GM23338 (cell line): ENCODE data around the gene PPP4R3C. TPM values are rescaled to one million over a fixed set of nuclear protein-coding genes. Genes with fewer than 3 reads are reported as not detected.
"Not testable (repeated sequence)": the region's sequence is repeated elsewhere in the genome, so short reads cannot be mapped to it uniquely, and the experiment has no call there.

ENCODE experiments used
- ATAC-seq: fragments of 200-7000 bp; cut with Tn5 transposase; 3 replicates; pipeline ENCODE4 v1.9.1; 2020
- DNase-seq: peaks from one replicate; pipeline ENCODE4 v3.0.0-alpha.2; 2015; ENCODE audit warnings: low spot score
- H2AFZ ChIP-seq: fragments of 200-600 bp; sonication (generic); 2 replicates; pipeline ENCODE4 v1.8.0; 2016; ENCODE audit warnings: antibody characterized with exemption, mild to moderate bottlenecking, moderate library complexity
- H3F3A ChIP-seq: fragments of 200-600 bp; sonication (generic); replicated peaks from 2 replicates; pipeline ENCODE4 v1.8.0; 2017; ENCODE audit warnings: antibody characterized with exemption, mixed run types, low read depth
- H3K27ac ChIP-seq: fragments of 200-600 bp; sonication (generic); 2 replicates; pipeline ENCODE4 v1.6.1; 2016; ENCODE audit warnings: low read depth
- H3K27me3 ChIP-seq: fragments of 200-600 bp; sonication (generic); 2 replicates; pipeline ENCODE4 v1.8.0; 2016; ENCODE audit warnings: mild to moderate bottlenecking, mixed run types, moderate library complexity; ENCODE audit not compliant: insufficient read depth
- H3K36me3 ChIP-seq: fragments of 200-600 bp; sonication (generic); 2 replicates; pipeline ENCODE4 v1.8.0; 2016; ENCODE audit warnings: mild to moderate bottlenecking; ENCODE audit not compliant: insufficient read depth
- H3K4me1 ChIP-seq: fragments of 200-600 bp; sonication (generic); 2 replicates; pipeline ENCODE4 v1.8.0; 2016; ENCODE audit warnings: mild to moderate bottlenecking, moderate library complexity; ENCODE audit not compliant: insufficient read depth
- H3K4me2 ChIP-seq: fragments of 200-600 bp; sonication (generic); 2 replicates; pipeline ENCODE4 v1.7.1; 2017; ENCODE audit warnings: mixed run types
- H3K4me3 ChIP-seq: fragments of 200-600 bp; sonication (generic); 2 replicates; pipeline ENCODE4 v1.6.1; 2016; ENCODE audit warnings: mixed run types
- H3K79me2 ChIP-seq: fragments of 200-600 bp; sonication (generic); replicated peaks from 2 replicates; pipeline ENCODE4 v1.8.0; 2017; ENCODE audit warnings: mild to moderate bottlenecking; ENCODE audit not compliant: insufficient read depth
- H3K9me2 ChIP-seq: fragments of 200-600 bp; sonication (generic); 2 replicates; pipeline ENCODE4 v1.8.0; 2017; ENCODE audit not compliant: insufficient read depth
- H4K20me1 ChIP-seq: fragments of 200-600 bp; sonication (generic); replicated peaks from 2 replicates; pipeline ENCODE4 v1.8.0; 2017; ENCODE audit warnings: mild to moderate bottlenecking; ENCODE audit not compliant: insufficient read depth
- H3K27ac Mint-ChIP-seq: 2 replicates; pipeline ENCODE4 v1.8.0; 2020; ENCODE audit warnings: inconsistent platforms, mild to moderate bottlenecking, moderate library complexity, mixed read lengths
- H3K27me3 Mint-ChIP-seq: 3 replicates; pipeline ENCODE4 v1.8.0; 2022; ENCODE audit warnings: low read depth, mild to moderate bottlenecking, moderate library complexity, mixed read lengths, inconsistent platforms; ENCODE audit not compliant: insufficient read depth, poor library complexity
- H3K36me3 Mint-ChIP-seq: 3 replicates; pipeline ENCODE4 v1.8.0; 2021; ENCODE audit warnings: low read depth, mild to moderate bottlenecking, inconsistent platforms, moderate library complexity, mixed read lengths
- H3K4me1 Mint-ChIP-seq: 3 replicates; pipeline ENCODE4 v1.8.0; 2020; ENCODE audit warnings: mild to moderate bottlenecking, inconsistent platforms, mixed read lengths
- H3K4me3 Mint-ChIP-seq: 3 replicates; pipeline ENCODE4 v1.8.0; 2021; ENCODE audit warnings: moderate library complexity, mild to moderate bottlenecking, inconsistent platforms, mixed read lengths
- H3K9me3 Mint-ChIP-seq: 3 replicates; pipeline ENCODE4 v1.8.0; 2020; ENCODE audit warnings: moderate library complexity, mild to moderate bottlenecking, inconsistent platforms, mixed read lengths
- EZH2 ChIP-seq: fragments of 200-600 bp; sonication (generic); IDR thresholded peaks from one replicate; pipeline ENCODE4 v1.8.0; 2017; ENCODE audit warnings: antibody characterized with exemption, mild to moderate bottlenecking, low read depth; ENCODE audit not compliant: unreplicated experiment
- NANOG ChIP-seq: IDR thresholded peaks from 2 replicates; pipeline ENCODE4 v1.6.1; 2016; ENCODE audit warnings: antibody characterized with exemption, borderline replicate concordance
- ZNF114 ChIP-seq: fragments of 250-450 bp; sonication (Bioruptor Pico); IDR thresholded peaks from 2 replicates; pipeline ENCODE4 v1.5.0; 2020; ENCODE audit warnings: mild to moderate bottlenecking, moderate library complexity
- polyA plus RNA-seq: library from polyadenylated mRNA; unstranded; fragments of >200 nt; fragmentation: Nextera tagmentation; extraction: Ambion mirVana; gene quantifications from 2 replicates; pipeline ENCODE4 v1.2.1, GENCODE V29; 2016
- total RNA-seq: library from RNA; depleted of rRNA; stranded (reverse); fragments of >200 nt; shearing (Covaris generic); gene quantifications from 2 replicates; pipeline ENCODE4 v1.2.3, GENCODE V29; 2014
- TF ChIP-seq, protein P1 (sequence below): IDR thresholded peaks from 2 replicates; pipeline ENCODE4 v1.6.1; 2016; ENCODE audit warnings: antibody characterized with exemption
- TF ChIP-seq, protein P2 (sequence below): fragments of 250-450 bp; sonication (Bioruptor Pico); IDR thresholded peaks from 2 replicates; pipeline ENCODE4 v1.5.0; 2020; ENCODE audit warnings: mild to moderate bottlenecking, moderate library complexity

The PPP4R3C gene
- total and polyA plus RNA-seq, 2 experiments from 2014 or later, result not detected

DNA sequence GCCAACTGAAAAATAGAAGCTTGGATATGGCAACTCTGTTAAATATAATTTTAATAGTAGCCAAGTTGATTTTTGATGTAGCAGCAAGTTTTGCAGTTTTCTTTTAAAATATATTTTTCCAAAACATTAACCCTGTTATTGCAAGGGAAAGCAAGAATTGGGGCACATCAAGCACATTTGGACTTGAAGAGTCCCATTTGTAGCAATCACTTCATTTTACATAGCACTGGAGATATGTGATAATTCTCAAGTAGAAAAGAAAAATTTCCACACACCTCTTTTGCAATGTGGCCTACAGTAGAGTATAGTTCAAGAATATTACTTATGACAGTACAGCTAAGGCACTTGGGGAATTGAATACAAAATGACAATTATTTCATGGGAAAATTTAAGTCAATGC, 1.9 kb upstream of the PPP4R3C start (continued):
- TF ChIP-seq, protein P1, sequence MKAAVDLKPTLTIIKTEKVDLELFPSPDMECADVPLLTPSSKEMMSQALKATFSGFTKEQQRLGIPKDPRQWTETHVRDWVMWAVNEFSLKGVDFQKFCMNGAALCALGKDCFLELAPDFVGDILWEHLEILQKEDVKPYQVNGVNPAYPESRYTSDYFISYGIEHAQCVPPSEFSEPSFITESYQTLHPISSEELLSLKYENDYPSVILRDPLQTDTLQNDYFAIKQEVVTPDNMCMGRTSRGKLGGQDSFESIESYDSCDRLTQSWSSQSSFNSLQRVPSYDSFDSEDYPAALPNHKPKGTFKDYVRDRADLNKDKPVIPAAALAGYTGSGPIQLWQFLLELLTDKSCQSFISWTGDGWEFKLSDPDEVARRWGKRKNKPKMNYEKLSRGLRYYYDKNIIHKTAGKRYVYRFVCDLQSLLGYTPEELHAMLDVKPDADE, result no peak
- TF ChIP-seq NANOG, result no peak
- TF ChIP-seq ZNF114 (CRISPR knock-in tag), result no peak
- no peak for TF ChIP-seq EZH2
- TF ChIP-seq, protein P2, sequence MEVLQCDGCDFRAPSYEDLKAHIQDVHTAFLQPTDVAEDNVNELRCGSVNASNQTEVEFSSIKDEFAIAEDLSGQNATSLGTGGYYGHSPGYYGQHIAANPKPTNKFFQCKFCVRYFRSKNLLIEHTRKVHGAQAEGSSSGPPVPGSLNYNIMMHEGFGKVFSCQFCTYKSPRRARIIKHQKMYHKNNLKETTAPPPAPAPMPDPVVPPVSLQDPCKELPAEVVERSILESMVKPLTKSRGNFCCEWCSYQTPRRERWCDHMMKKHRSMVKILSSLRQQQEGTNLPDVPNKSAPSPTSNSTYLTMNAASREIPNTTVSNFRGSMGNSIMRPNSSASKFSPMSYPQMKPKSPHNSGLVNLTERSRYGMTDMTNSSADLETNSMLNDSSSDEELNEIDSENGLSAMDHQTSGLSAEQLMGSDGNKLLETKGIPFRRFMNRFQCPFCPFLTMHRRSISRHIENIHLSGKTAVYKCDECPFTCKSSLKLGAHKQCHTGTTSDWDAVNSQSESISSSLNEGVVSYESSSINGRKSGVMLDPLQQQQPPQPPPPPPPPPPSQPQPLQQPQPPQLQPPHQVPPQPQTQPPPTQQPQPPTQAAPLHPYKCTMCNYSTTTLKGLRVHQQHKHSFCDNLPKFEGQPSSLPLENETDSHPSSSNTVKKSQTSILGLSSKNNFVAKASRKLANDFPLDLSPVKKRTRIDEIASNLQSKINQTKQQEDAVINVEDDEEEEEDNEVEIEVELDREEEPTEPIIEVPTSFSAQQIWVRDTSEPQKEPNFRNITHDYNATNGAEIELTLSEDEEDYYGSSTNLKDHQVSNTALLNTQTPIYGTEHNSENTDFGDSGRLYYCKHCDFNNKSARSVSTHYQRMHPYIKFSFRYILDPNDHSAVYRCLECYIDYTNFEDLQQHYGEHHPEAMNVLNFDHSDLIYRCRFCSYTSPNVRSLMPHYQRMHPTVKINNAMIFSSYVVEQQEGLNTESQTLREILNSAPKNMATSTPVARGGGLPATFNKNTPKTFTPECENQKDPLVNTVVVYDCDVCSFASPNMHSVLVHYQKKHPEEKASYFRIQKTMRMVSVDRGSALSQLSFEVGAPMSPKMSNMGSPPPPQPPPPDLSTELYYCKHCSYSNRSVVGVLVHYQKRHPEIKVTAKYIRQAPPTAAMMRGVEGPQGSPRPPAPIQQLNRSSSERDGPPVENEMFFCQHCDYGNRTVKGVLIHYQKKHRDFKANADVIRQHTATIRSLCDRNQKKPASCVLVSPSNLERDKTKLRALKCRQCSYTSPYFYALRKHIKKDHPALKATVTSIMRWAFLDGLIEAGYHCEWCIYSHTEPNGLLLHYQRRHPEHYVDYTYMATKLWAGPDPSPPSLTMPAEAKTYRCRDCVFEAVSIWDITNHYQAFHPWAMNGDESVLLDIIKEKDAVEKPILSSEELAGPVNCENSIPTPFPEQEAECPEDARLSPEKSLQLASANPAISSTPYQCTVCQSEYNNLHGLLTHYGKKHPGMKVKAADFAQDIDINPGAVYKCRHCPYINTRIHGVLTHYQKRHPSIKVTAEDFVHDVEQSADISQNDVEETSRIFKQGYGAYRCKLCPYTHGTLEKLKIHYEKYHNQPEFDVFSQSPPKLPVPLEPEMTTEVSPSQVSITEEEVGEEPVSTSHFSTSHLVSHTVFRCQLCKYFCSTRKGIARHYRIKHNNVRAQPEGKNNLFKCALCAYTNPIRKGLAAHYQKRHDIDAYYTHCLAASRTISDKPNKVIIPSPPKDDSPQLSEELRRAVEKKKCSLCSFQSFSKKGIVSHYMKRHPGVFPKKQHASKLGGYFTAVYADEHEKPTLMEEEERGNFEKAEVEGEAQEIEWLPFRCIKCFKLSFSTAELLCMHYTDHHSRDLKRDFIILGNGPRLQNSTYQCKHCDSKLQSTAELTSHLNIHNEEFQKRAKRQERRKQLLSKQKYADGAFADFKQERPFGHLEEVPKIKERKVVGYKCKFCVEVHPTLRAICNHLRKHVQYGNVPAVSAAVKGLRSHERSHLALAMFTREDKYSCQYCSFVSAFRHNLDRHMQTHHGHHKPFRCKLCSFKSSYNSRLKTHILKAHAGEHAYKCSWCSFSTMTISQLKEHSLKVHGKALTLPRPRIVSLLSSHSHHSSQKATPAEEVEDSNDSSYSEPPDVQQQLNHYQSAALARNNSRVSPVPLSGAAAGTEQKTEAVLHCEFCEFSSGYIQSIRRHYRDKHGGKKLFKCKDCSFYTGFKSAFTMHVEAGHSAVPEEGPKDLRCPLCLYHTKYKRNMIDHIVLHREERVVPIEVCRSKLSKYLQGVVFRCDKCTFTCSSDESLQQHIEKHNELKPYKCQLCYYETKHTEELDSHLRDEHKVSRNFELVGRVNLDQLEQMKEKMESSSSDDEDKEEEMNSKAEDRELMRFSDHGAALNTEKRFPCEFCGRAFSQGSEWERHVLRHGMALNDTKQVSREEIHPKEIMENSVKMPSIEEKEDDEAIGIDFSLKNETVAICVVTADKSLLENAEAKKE, result no peak

DNA sequence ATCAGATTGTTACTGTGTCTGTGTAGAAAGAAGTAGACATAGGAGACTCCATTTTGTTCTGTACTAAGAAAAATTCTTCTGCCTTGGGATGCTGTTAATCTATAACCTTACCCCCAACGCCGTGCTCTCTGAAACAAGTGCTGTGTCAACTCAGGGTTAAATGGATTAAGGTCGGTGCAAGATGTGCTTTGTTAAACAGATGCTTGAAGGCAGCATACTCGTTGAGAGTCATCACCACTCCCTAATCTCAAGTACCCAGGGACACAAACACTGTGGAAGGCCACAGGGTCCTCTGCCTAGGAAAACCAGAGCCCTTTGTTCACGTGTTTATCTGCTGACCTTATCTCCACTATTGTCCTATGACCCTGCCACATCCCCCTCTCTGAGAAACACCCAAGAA, 4.0 kb downstream of the PPP4R3C start:
- not testable (repeated sequence) for H3K4me3 Mint-ChIP-seq, H3K27me3 ChIP-seq, H3K4me2 ChIP-seq, H3K27ac ChIP-seq, H3K9me3 Mint-ChIP-seq, H3K27me3 Mint-ChIP-seq, H3K79me2 ChIP-seq, H3K36me3 ChIP-seq, H3F3A ChIP-seq, H4K20me1 ChIP-seq, H3K27ac Mint-ChIP-seq, ATAC-seq, DNase-seq, H3K4me1 ChIP-seq, H3K36me3 Mint-ChIP-seq, H2AFZ ChIP-seq, H3K9me2 ChIP-seq, H3K4me3 ChIP-seq, H3K4me1 Mint-ChIP-seq

DNA sequence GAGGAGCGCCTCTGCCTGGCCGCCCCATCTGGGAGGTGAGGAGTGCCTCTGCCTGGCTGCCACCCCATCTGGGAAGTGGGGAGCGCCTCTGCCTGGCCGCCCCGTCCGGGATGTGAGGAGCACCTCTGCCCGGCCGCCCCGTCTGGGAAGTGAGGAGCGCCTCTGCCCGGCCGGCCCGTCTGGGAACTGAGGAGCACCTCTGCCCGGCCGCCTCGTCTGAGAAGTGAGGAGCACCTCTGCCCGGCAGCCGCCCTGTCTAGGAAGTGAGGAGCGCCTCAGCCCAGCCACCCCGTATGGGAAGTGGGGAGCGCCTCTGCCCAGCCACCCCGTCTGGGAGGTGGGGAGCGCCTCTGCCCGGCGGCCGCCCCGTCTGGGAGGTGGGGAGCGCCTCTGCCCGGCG, 4.6 kb downstream of the PPP4R3C start:
- H3K27me3 ChIP-seq, H3F3A ChIP-seq, H3K79me2 ChIP-seq, H3K9me2 ChIP-seq, H3K36me3 Mint-ChIP-seq, H3K4me1 Mint-ChIP-seq, H2AFZ ChIP-seq, H3K4me2 ChIP-seq, H4K20me1 ChIP-seq, H3K27ac Mint-ChIP-seq, H3K36me3 ChIP-seq, H3K27me3 Mint-ChIP-seq, DNase-seq, H3K4me3 ChIP-seq, H3K4me1 ChIP-seq, H3K4me3 Mint-ChIP-seq, H3K9me3 Mint-ChIP-seq, ATAC-seq, H3K27ac ChIP-seq: not testable (repeated sequence)
